GM18519 (cell line): ENCODE data around the gene PHYH.
"Not testable (repeated sequence)": the region's sequence is repeated elsewhere in the genome, so short reads cannot be mapped to it uniquely, and the experiment has no call there.

ENCODE experiments used
- ATAC-seq: cut with Tn5 transposase; IDR thresholded peaks from one replicate; pipeline ENCODE4 v1.9.1; 2021; ENCODE audit warnings: mild to moderate bottlenecking, moderate library complexity; ENCODE audit not compliant: unreplicated experiment, low FRiP score

The PHYH gene

DNA sequence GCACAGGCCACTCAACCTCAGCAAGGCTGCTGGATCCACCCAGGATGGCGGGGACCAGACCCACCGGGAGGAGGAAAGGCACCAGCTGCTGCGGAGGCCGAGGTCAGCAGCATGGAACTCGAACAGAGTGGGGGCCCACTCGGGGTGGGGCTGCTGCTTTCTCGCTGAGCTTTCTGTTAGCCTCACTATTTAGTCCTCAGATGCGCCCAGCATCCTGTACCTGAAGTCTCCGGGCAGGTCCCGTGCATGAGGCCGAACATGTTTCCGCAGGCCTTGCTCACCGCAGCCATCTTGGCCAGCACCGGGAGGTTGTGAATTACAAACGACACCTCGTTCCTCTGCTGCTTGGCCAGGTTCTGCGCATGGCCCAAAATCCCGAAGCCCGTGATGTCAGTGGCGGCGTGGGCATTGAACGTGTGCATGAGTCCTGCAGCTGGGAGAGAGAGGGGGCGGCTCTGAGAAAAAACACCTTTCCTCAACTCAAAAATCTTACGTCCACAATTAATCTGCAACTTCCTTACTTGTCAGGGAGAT lies 22.8 kb upstream of the PHYH start:
- no peak for ATAC-seq

DNA sequence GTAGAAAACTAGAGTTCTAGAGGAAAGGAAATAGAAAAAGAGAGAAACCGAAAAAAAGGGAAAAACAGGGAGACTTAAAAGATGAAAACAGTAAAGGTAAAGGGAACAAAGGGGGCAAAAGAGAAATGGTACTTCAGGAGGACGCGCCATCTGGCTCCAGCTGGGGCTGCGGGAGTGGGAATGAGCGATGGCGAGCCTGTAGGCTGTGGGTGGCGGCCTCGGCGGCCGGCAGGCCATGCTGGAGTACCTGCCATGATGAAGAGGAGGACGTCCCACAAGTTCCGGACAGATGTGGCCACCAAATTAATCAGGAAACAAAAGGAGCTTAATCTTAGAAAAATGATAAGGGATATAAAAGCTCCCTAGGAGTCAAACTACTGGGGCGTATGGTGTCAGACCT lies 21.7 kb upstream of the PHYH start:
- ATAC-seq = no peak

DNA sequence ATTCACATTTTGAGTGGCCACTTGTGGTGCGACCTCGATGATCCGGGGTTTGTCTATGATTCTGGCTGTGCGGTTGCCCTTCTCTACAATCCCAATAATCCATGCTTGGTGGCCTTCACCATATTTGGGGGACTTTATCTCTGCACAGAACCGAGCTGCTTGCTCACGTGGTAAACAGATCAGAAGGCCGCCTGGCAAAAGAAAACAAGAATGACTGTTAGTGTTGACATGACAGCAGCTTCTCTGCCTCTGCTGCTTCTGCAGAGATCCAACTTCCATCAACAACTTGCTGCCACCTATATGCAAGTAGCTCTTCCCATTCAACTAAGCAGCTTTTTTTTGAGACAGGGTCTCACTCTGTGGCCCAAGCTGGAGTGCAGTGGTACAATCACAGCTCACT lies 19.3 kb upstream of the PHYH start:
- ATAC-seq = no peak

DNA sequence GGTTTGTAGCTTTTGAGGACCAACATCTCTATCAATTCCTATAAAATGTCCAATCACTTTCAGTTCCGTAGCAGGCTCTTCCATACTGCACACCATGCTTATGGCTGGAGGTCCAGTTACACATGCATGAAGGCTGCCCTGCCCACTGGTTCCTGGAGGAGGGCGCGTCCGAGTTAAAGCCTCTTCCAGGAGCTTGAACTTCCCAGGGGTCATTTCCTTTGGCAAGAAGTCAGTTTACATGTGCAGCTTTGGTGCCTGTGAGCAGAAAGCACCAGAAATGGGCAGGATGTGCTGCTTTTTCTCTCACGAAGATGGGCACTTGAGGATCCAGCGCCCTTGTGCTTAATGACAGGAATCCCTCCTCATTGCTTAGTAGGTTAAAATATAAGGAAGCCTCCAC lies 17.6 kb upstream of the PHYH start:
- ATAC-seq = no peak

DNA sequence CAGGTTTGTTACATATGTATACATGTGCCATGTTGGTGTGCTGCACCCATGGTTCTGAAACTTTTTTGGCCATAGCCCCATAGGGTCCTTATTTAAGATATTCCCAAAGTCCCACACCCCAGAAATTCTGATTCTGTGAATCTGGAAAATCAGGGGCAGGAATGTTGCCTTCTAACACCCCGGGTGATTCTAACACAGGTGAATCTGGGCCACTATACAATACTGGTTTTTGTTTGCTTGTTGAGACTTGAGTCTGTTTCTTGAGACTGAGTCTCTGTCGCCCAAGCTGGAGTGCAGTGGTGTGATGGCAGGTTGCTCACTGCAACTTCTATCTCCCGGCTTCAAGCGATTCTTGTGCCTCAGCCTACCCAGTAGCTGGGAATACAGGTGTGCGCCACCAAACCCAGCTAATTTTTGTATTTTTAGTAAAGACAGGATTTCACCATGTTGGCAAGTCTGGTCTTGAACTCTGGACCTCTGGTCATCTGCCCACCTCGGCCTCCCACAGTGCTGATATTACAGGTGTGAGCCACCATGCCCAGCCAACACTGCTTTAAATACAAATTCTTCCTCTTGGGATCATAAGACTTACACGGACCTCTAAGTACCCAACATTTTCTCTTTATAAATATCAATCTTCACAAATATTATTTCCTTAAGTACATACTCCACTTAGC lies 16.9 kb upstream of the PHYH start:
- no peak for ATAC-seq

DNA sequence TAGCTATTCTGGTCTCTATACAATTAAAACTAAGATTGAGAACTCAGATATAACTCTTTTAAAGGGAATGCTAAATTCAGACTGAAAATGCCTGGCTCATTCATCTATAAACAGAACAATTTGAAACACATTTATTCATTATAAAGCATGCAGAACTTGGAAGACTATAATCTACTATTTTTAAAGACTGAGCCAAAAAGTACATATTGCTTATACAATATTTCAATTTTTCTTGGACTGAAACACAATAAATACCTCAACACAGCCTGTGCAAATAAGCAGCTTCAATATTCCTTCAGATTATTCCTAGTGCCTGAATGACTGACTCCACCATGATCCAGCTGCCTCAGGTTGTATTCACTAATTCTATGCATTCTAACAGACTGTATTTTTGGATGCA lies 15.5 kb upstream of the PHYH start:
- no peak for ATAC-seq

DNA sequence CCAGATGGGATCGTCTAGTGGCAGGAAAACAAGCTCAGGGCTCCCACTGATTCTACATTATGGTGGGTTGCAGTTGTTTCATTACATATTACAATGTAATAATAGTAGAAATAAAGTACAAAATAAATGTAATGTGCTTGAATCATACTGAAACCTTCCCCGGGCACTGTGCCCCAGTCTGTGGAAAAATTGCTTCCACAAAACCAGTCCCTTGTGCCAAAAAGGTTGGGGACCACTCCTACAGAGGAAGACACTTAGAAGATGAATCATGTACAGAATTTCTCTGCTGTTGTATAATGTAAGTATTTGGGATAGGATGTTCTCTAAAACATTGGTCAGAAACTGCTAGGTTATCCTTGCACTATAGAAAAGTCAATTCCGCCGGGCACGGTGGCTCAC lies 11.3 kb upstream of the PHYH start:
- no peak for ATAC-seq

DNA sequence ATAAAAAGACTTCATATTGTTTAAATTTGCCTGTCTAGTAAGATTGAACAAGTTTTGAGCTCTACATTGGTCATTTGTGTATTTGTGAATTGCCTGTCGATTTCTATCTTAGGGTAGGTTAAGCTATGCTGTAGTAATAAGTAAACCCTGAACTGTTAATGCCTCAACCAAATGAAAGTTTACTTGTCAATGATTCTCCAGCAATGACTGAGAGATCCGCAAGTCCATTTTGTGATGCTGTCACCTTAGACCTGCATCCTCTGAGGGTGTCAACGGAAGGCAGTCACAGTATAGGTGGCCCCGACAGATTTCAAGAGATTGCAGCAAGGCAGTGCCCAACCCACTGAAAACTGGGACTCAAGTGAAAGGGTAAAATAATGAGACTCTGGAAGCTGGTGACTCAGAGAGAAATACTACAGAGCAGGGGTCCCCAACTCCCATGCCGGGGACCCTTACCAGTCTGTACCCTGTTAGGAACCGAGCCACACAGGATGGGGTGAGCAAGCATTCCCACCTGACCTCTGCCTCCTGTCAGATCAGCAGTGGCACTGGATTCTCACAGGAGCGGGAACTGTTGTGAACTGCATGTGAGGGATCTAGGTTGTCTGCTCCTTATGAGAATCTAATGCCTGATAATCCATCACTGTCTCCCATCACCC lies 10.8 kb upstream of the PHYH start:
- no peak for ATAC-seq

DNA sequence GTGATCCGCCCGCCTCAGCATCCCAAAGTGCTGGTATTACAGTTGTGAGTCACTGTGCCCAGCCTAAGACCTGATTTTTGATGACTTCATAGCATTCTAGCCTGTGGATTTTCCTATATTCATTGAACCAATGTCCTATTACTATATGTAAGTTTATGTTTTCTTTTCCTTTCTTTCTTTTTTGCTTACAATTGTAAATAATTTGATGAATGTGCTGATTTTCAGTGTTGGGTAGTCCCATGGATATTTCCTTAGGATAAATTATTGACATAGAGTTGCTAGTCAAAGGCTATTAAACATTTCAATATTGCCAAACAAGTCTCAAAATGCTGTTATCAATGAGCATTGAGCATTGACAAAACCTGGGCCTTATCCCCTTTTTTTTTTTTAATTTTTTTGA lies 9.9 kb upstream of the PHYH start:
- no peak for ATAC-seq

DNA sequence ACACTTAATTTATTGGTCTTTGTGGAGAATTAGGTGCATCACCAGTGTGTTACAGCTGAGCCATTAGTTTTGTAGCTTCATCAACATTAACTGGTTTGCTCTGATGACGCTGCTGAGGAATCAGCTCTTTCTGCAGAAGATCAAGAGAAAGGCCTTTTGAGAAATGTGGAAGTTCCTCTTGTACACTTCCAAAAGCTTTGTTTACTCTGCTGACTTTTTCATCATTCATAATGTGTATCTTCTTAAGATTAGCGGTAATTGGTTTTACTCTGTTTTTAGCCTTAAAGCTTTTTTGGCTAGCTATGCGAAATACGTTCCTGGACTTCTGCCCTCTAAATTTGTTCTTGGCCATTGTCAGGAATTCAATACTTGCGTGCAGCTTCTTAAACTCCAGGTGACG lies 8.2 kb upstream of the PHYH start:
- ATAC-seq = no peak

DNA sequence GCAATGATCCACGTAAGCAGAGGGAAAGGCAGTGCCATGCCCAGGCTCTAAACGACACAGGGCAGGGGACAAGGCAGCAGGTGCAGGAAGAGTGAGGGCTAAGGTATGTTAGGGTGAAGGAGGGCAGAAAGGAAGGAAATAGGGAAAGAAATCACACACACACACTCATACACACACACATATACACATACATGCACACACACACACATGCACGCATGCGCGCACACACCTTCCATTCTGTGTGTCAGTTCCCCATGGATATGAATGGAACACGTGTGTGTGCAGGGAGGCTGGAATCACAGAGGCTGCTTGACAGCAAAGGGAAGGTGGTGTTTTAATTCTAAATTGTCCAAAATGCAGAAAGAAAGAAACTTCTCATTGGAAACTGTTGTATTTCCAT lies 6.2 kb upstream of the PHYH start:
- no peak for ATAC-seq

DNA sequence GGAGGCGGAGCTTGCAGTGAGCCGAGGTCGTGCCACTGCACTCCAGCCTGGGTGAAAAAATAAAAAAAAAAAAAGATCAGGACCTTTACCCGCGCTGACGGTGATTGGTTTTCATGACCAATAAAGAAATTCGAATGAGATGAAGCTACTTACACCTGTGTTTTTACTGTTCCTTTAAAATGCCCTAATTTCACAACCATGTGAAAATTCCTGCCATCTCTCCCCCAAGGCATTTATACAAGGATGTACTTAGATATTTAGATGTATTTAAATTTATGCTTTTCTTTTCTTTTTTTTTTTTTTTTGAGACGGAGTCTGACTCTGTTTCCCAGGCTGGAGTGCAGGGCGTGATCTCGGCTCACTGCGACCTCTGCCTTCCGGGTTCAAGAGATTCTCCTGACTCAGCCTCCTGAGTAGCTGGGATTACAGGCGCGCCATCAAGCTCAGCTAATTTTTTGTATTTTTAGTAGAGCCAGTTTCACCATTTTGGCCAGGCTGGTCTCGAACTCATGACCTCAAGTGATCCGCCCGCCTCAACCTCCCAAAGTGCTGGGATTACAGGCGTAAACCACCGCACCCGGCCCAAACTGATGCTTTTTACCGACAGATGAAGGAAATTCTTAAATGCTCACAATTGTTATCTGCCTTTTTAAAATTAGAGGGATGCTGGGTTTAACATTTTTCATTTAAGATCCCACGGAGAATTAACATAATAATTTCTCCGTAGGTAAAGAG lies 3.1 kb upstream of the PHYH start:
- ATAC-seq = no peak

DNA sequence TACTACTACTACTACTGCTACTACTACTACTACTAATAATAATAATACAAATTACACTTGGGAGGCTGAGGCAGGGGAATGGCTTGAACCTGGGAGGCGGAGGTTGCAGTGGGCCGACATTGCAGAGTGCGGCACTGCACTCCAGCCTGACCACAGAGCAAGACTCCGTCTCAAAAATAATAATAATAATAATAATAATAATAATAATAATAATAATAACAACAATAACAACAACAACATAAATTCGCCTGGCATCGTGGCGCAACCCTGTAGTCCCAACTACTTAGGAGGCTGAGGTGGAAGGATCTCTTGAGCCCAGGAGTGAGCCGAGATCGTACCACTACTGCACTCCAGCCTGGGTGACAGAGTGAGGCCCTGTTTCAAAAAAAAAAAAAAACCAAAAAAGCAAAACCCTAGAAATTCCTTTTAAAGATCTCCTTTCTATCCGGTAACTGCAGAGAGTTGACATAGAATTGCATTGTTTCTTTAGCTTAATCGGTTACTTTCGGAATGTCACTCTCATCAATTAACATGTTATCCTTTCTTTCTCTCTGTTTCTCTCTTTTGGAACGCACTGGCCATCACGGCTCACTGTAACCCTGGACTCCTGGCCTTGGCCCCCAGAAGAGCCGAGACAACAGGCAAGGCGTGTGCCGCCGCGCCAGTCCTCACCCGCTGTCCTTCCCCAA lies 972 bp downstream of the PHYH start:
- ATAC-seq = no peak

DNA sequence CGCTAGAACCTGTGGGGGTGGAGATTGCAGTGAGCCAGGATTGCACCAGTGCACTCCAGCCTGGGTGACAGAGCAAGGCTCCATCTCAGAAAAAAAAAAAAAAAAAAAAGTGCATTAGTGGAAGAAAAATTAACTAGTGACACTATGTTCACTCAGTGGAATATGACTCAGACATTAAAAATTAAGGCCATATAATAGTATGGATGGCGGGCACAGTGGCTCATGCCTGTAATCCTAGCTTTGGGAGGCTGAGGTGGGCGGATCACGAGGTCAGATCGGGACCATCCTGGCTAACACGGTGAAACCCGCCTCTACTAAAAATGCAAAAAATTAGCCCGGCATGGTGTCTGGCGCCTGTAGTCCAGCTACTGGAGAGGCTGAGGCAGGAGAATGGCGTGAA lies 3.4 kb downstream of the PHYH start:
- no peak for ATAC-seq

DNA sequence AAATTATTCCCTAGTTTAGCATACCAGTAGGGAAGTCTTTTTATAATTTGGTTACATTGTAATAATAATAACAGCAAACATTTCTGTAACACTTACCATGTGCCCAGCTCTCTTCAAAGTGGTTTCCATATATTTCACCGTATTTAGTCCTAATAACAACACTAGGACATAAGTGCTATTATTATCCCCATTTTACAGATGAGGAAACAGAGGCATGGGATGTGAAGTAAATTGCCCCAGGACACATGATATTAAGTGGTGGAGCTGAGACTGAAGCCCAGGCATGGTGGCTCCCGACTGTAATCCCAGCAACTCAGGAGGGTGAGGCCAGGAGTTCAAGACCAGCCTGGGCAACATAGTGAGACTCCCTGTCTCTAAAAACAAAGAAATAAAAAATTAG lies 5.1 kb downstream of the PHYH start:
- no peak for ATAC-seq

DNA sequence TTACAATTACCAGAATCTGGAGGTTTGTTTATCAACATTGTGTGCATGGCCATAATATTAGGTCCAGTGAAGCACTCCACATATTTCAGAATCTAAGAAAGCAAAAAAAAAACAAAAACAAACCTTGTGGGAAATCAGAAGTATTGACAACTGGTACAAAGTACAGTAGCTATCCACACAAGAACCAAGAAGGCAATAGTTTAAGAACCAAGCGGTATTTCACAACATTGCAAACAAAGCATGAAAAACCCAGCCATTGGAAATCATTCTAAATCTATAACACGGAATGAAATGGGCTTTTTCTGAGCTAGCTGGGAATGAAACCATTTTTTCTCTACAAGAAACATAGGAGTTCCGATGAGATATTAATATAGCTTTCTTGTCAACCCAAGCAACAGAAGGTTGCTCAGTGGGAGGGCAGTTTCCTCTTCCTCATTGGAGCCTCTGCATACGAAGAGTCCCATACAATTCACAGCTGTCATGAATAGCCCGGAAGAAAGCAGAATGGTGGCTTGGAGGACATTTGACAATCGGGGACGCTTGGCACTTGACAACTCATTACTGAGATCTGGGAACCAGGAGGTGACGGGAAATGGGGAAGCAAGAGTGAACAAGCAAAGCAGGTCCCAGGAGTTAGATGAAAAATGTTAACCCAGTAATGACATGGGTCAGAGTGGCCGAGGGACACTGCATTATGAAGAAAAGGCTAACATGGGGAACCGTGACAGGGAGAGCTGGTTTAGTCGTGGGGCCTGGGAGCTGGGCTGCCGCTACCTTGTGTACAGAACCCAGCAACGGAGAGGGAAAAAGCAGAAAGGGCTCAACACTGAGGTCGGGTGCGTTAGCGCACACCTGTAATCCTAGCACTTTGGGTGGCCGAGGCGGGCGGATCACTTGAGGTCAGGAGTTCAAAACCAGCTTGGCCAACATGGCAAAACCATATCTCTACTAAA lies 7.8 kb downstream of the PHYH start:
- ATAC-seq = no peak

DNA sequence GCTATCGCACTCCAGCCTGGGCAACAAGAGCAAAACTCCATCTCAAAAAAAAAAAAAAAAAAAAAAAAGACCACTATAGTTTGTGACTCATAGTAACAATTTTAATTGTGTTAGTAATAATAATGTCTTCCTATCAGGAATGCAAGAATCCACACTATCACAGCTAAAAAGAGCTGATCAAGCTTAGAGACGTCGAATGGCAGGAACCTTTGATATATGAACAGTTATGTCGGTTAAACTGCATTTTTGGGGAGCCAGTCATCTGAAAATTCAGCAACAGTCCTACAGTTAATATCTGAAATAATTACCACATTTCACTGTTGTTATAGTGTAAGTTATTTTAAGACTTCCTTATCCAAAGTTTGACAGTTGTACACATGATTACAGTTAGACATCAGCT lies 8.8 kb downstream of the PHYH start:
- ATAC-seq = no peak

DNA sequence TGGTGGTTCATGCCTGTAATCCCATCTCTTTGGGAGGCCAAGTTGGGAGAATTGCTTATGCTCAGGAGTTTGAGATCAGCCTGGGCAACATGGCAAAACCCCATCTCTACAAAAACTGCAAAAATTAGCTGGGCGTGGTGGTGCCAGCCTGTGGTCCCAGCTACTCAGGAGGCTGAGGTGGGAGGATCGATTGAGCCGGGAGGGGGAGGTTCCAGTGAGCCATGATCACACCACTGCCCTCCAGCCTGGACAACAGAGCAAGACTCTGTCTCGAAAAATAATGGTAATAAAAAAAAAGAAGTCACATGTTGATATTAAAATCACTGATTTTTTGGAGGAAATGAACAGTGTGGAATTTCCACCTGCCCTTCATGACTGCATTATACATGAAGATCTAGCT lies 15.8 kb downstream of the PHYH start:
- no peak for ATAC-seq

DNA sequence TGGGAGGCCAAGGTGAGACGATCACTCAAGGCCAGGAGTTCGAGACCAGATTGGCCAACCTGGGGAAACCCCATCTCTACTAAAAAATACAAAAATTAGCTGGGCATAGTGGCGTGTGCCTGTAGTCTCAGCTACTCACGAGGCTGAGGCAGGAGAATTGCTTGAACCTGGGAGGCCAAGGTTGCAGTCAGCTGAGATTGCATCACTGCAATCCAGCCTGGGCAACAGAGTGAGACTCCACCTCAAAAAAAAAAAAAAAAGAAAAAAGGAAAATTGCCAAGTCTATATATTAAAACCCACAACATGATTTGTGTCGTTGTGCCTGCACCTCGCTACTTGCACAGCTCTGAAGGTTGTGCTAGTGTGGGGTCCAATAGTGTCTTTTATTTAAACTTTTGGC lies 17.5 kb downstream of the PHYH start:
- not testable (repeated sequence) for ATAC-seq

DNA sequence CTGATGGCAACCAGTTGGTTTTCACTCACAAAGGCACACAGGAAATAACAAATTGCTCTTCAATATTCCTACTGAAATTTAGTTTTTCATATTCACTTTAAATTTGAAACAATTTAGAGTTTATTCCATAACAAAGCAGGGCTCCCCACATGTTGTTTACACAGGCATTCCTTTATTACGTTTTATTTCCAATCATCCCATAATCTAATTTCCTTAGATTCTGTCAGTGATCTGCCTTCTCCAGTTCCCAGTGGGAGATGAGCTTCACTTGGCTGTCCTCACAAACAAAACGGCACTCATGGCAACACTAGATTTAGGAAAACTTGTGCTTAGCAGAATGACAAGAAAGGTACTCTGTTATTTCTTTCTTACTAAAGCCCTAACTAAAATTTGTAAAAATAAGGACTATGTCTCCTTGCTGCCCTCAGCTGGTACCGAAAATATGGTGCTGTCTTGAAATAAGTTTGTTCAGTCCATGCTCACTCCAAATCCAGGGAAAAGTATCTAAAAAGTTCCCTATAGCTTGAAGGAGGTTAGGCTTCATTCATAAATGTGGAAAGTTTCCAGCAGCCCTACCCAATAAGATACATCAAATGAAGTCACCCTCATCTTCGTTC lies 23.0 kb downstream of the PHYH start:
- no peak for ATAC-seq
